Measurements from ENCODE around the gene HNRNPM.

- TF ChIP-seq CTCF (IDR thresholded peaks at IDR 0.05), result no peak
- TF ChIP-seq POLR2A (IDR thresholded peaks at IDR 0.05), result no peak
- no peak for TF ChIP-seq POLR2AphosphoS5 (IDR thresholded peaks at IDR 0.05)
- no peak for TF ChIP-seq EP300 (IDR thresholded peaks at IDR 0.05)
These were observed 25.0 kb downstream of the HNRNPM start for GRCh38 chr19:8469613-8470368.
